Dedifferentiated amniotic fluid mesenchymal stem cell (primary cell): ENCODE data around the gene S100G.

ENCODE experiments used
- DNase-seq: peaks from one replicate; pipeline ENCODE4 v3.0.0-alpha.2; 2016; ENCODE audit errors: extremely low spot score

Gene S100G

GRCh38 chrX:16646366-16647138, 3.4 kb upstream of the S100G start:
- no peak for DNase-seq

DNA sequence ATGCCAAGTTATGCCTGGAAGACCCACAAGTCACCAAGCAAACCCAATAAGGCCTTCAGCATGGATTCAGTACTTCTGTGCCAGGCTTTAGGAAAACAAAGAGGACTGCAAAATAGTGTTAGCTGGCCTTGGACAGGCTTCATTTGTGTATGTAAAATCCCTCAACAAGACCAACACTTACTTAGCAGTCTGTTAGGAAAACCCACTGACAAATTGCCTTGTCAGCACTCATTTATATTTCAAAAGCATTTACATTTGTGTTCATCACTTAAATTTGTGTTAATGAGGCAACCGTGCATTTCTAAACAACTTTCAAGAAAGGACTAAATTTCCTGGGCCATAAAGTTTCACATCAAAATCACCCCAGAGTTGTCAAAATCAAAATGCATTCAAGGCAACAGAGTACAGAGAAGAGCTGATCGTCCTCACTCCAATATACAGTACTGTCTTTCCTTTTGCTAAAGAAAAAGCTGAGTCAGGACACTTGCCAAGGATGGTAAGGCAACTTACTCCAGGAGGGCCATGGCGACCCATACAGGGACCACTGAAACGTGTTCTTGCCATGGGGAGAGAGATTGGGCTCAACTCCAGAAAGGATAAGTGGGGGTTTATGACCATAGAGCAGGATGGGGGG, 1.6 kb downstream of the S100G start:
- no peak for DNase-seq

DNA sequence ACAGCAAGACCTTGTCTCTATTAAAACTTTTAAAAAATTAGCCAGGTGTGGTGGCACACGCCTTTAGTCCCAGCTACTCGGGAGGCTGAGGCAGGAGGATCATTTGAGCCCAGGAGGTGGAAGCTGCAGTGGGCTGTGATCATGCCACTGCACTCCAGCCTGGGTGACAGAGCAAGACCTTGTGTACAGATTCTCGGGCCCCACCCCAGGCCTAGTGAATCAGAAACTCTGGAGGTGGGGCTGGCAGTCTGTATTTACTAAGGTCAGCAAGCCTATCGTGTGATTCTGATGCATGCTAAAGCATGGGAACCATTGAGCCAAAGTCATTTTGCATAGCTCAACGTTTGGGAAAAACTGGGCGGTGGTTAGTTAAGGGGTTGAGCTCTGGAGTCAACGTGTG, 3.5 kb downstream of the S100G start:
- no peak for DNase-seq

- peak; percentile 31 for DNase-seq
These were observed 4.1 kb downstream of the S100G start for GRCh38 chrX:16654093-16654492.

- DNase-seq = no peak
These were observed 8.3 kb downstream of the S100G start for GRCh38 chrX:16658284-16658683.

- DNase-seq = no peak
These were observed 9.4 kb downstream of the S100G start for GRCh38 chrX:16659321-16659720.

DNA sequence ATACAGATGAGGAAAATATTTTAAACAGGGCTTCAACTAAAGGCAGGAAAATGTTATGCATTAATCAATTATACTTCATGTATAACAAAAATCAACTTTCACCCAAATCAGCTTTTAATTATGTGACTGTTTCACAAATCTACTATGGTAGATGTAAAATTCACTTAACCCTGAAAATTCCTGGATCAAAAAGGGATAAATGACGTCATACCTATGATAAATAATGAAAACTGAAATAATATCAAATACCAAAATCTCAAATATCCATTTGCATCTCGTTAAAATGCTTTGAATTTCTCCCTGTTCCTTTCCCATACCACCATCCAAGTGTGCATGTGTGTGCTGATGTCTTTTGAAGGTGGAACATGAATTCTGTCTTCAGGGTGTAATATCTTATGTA, 11.5 kb downstream of the S100G start:
- DNase-seq = no peak

GRCh38 chrX:16662402-16662801, 12.4 kb downstream of the S100G start:
- DNase-seq = no peak

DNA sequence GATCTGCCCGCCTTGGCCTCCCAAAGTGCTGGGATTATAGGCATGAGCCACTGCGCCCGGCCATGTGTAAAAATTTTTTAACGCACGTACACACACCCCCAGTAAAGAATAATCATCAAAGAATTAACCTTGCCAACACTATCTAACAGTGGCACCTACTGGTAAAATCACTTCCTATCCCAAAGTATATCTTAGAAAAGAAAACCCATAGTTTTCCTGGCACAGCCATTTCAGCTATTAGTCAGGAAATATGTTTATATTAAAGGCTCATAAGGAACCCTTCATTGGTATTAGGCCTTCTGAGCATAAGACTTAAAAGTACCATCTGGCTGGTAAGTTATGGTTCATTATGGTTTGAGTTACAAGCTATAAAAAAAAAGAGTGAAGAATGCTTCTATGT, 14.1 kb downstream of the S100G start:
- DNase-seq = no peak

- DNase-seq = no peak
These were observed 14.7 kb downstream of the S100G start for GRCh38 chrX:16664626-16665025.

DNA sequence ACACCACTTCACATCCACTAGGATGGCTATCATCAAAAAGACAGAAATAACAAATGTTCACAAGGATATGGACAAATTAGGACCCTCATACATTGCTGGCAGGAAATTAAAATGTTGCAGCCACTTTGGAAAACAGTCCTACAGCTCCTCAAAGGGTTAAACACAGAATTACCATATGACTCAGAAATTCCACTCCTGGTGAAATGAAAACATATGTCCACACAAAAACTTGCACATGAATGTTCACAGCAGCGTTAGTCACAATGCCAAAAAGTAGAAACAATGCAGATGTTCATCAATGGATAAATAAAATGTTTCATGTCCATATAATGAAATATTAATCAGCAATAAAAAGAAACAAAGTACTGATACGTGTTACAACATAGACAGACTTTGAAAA, 15.1 kb downstream of the S100G start:
- DNase-seq = no peak

GRCh38 chrX:16666541-16666940, 16.6 kb downstream of the S100G start:
- no peak for DNase-seq

- DNase-seq = peak; percentile 63
These were observed 21.0 kb downstream of the S100G start for GRCh38 chrX:16671005-16671404.

DNA sequence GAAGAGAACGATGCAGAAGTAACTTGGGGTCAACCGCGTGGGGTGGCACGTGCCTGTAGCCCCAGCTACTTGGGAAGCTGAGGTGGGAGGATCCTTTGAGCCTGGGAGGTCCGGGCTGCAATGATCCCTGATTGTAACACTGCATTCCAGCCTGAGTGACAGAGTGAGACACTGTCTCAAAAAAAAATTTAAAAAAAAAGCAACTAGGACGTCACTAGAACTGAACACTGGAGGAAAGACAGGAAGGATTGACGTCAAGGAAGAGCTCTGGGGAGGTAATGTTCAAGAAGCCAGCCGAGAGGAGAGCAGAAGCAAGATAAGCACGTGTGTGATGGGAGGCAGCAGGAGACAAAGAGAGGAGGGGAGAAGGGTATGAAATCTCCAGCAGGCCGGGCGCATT, 28.7 kb downstream of the S100G start:
- DNase-seq = no peak

- DNase-seq = no peak
These were observed 33.2 kb downstream of the S100G start for GRCh38 chrX:16683007-16683664.

DNA sequence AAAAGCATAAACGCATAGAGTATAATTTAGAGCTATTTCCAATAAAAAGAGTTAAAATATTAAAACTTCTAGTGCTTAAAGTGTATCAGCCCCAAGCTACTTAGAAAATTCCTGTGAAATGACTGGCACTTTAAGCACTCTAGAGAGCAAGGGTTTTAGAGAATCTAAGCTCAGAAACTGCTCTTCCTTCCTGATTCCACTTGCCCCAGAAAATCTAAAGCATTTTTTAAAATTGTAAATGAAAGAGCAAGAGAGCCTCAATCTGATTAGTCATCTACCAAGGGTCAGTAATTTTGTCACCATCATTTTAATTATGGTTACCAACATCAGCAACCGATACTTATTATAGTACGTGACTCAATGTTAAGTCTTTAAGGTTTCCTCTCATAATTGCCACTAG, 37.6 kb downstream of the S100G start:
- DNase-seq = peak; percentile 20

GRCh38 chrX:16695079-16695676, 45.2 kb downstream of the S100G start:
- DNase-seq = peak; percentile 51

GRCh38 chrX:16696956-16697355, 47.0 kb downstream of the S100G start:
- DNase-seq = no peak

DNA sequence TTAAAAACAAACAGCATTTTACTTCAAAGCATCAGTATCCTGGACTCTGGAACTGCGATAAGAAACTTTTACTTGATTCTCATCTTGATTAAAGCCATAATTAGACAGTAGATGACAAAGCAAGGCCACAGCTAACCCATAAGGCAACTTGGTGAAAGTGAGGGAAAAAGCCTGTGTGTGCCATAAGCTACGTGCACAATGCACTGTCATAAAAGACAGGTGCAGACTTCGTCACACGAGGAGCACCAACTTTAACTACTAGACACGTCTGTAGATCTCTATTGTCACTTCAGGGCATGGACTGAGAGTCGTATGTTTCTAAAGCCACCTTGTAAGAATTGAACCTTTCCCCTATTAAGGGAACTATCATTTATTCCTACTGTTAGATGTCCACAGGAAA, 49.4 kb downstream of the S100G start:
- DNase-seq = no peak

- no peak for DNase-seq
These were observed 50.8 kb downstream of the S100G start for GRCh38 chrX:16700734-16701133.

DNA sequence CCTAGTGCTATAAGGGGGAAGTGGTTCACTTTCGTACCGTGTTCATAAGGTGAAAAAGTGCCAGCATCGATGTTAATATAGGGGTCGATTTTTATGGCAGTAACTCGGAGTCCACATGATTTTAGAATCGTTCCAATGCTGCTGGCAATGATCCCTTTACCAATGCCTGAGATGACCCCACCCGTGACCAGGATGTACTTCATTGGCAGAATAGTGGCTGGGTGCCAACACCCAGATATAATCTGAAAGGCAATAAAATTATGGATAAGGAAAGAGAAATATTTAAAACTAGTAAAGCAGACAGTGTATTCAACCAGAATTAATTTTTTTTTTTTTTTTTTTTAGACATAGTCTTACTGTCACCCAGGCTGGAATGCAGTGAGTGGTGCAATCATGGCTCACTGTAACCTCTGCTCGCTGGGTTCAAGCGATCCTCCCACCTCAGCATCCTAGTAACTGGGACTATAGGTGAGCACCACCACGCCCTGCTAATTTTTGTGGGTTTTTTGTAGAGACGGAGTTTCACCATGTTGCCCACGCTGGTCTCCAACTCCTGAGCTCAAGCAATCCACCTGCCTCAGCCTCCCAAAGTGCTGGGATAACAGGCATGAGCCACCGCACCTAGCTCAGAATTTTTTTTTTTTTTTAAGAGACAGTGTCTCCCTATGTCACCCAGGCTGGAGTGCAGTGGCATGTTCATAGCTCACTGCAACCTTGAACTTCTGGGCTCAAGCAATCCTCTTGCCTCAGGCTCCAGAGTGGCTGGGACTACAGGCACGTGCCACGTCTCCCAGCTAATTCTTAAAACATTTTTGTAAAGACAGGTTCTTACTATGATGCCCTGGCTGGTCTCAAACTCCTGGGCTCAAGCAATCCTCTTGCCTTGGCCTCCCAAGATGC, 53.0 kb downstream of the S100G start:
- no peak for DNase-seq
